Hepatic stellate cell (primary cell): Measurements from ENCODE around the gene ICAM3.
A peak's percentile ranks its signal among the peaks of the same experiment; 100 is the strongest.
"Not testable (repeated sequence)": the region's sequence is repeated elsewhere in the genome, so short reads cannot be mapped to it uniquely, and the experiment has no call there.

Experiments used
- DNase-seq: peaks from one replicate; pipeline ENCODE4 v3.0.0; 2011; ENCODE audit warnings: low spot score

The ICAM3 gene

GRCh38 chr19:10339380-10339960, at the start of gene ICAM3:
Gene ICAM3 (minus strand): TSS chr19:10339624. CDS start chr19:10339614, 10 bp downstream.
- DNase-seq = no peak

GRCh38 chr19:10388957-10389356, 49.5 kb upstream of the ICAM3 start:
- peak; percentile 69 for DNase-seq

- no peak for DNase-seq
Measured at GRCh38 chr19:10384580-10384979, 45.2 kb upstream of the ICAM3 start.

- not testable (repeated sequence) for DNase-seq
Measured at GRCh38 chr19:10383223-10383499, 43.7 kb upstream of the ICAM3 start.

DNA sequence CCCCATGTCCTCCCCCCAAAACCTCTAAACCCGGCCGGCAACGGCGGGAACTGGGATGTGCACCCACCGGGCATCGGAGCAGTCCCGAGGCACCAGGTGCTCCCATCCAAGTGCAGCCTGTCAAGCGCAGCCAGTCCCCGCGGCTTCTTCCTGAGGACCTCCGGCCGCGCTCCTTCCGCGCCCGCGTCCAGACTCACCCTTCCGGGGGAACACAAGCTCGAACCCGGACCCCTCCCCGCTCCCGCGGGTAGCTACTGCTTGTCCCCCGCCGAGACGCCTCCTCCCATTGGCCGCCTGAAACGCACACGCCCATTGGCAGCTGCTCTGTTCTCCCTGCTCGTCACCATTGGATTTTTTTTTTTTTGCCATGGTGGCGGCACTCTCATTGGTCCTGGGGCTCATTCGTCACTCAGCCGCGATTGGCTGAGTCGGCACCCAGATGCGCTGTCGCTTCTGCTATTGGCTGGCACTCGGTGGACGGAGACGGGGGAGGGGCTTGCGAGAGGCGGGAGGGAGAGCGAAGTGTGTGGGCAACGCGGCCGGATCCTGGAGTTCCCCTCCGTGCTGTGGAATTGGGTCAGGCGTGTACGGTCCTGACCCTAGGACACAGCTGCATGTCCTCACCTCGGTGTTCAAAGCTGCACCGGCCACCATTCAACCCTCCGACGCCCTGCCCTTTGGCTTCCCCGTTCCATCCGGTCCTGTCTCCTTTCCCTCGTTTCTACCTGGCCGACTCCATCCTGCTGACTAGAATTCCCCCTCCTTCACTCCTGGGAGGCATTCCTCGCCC, 41.1 kb upstream of the ICAM3 start, which contains the start of gene TYK2:
TYK2 (minus strand) TSS at position 260 of the 790 bp plus-strand sequence. CDS start 2,166 bp downstream, outside the sequence.
- DNase-seq = peak; percentile 100

GRCh38 chr19:10379880-10380312, 40.5 kb upstream of the ICAM3 start:
- peak; percentile 44 for DNase-seq

GRCh38 chr19:10378124-10378523, 38.7 kb upstream of the ICAM3 start:
- DNase-seq = no peak

- not testable (repeated sequence) for DNase-seq
Measured at GRCh38 chr19:10377140-10377640, 37.8 kb upstream of the ICAM3 start.

DNA sequence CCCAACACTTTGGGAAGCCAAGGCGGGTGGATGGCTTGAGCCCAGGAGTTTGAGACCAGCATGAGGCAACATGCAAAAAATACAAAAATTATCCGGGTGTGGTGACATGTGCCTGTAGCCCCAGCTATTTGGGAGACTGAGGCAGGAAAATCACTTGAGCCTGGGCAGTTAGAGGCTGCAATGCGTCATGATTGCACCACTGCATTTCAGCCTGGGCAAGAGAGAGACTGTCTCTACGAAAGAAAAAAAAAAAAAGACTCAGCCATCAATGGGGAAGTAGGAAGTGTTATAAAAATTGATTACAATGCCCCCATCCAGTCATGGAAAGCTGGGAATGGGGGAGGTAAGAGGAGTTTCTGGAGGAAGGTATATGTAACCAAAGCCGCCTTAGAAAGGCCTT, 35.5 kb upstream of the ICAM3 start:
- DNase-seq = no peak

DNA sequence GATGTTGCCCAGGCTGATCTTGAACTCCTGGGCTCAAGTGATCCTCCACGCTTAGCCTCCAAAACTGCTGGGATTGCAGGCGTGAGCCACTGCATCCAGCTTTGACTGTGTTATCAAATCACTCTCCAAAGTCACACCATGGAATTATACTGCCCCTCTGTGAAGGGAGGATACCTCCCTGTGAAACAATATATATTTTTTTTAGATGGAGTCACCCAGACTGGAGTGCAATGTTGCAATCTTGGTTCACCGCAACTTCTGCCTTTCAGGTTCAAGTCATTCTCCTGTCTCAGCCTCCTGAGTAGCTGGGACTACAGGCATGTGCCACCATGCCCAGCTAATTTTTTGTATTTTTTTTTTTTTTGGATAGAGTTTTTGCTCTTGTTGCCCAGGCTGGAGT, 33.3 kb upstream of the ICAM3 start:
- DNase-seq = no peak

DNA sequence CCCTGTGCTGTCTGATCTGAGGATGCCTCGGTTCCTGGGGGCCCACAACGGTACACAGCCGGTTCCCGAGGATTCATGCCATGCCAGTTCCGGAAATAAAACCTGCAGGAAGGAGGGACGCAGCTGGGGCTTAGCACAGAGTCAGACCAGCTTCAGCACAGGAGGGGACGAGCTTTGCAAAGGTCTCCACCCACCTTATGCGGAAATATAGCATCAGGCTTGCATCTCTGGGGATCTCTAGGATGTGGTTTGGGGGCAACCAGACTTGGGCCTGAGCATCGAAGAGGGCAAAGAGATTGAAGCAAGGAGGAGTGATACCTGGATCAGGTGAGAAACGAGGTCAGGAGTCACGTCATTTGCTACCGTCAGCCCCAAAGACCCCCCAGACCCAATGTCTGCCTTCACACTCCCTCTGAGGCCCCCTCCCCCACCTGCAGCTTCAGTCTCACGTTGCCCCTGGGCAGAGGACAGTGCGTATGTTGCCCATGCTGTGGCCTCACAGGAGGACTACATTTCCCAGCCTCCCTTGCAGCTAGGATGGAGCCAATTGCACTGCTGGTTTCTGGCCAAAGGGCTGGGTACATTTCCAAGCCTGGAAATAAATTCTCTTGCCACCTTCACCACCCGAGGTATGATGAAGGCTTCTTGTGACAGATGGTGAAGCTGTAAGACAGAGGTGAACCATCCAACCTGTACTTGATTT, 28.8 kb upstream of the ICAM3 start:
- no peak for DNase-seq

DNA sequence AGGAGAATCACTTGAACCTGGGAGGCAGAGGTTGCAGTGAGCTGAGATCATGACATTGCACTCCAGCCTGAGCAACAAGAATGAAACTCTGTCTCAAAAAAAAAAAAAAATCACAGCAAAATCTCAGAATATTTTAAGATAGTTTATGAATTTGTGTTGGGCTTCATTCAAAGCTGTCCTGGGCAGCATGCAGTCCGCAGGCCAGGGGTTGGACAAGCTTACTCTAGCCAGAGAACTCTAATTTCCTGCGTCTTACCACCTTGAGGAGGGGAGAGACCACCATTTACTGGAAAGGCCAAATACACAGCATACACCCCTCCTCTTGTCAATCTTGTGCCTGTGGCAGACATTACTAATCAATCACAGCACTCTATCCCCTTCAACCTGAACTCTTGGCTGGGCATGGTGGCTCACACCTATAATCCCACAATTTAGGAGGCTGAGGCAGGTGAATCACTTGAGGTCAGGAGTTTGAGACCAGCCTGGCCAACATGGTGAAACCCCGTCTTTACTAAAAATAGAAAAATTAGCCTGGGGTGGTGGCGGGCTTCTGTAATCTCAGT, 27.6 kb upstream of the ICAM3 start:
- DNase-seq = not testable (repeated sequence)

GRCh38 chr19:10365518-10365917, 26.1 kb upstream of the ICAM3 start:
- DNase-seq = no peak

GRCh38 chr19:10364644-10365043, 25.2 kb upstream of the ICAM3 start:
- no peak for DNase-seq

GRCh38 chr19:10363789-10364281, 24.4 kb upstream of the ICAM3 start:
- DNase-seq = no peak

GRCh38 chr19:10362259-10362658, 22.8 kb upstream of the ICAM3 start:
- DNase-seq = no peak

DNA sequence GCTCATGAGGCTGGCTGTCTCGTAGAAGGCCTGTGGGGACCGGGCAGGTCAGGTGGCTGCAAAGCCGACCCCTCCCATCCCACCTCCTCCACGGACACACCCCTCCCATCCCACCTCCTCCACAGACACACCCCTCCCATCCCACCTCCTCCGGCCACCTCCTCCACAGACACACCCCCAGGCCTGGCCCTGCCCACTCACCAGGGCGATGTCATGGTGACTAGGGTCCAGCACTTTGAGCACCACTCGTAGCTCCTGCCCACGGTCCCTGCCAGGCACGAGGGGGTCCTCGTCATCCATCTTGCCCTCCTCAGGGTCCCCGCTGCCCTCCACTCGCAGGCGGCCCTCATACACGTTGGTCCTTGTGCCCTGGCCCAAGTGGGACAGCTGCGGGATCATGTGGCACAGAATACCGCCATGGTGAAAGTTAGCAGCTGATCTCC, 22.2 kb upstream of the ICAM3 start:
- DNase-seq = no peak

GRCh38 chr19:10356431-10356830, 17.0 kb upstream of the ICAM3 start:
- DNase-seq = no peak

- DNase-seq = no peak
Measured at GRCh38 chr19:10353793-10354391, 14.5 kb upstream of the ICAM3 start.

DNA sequence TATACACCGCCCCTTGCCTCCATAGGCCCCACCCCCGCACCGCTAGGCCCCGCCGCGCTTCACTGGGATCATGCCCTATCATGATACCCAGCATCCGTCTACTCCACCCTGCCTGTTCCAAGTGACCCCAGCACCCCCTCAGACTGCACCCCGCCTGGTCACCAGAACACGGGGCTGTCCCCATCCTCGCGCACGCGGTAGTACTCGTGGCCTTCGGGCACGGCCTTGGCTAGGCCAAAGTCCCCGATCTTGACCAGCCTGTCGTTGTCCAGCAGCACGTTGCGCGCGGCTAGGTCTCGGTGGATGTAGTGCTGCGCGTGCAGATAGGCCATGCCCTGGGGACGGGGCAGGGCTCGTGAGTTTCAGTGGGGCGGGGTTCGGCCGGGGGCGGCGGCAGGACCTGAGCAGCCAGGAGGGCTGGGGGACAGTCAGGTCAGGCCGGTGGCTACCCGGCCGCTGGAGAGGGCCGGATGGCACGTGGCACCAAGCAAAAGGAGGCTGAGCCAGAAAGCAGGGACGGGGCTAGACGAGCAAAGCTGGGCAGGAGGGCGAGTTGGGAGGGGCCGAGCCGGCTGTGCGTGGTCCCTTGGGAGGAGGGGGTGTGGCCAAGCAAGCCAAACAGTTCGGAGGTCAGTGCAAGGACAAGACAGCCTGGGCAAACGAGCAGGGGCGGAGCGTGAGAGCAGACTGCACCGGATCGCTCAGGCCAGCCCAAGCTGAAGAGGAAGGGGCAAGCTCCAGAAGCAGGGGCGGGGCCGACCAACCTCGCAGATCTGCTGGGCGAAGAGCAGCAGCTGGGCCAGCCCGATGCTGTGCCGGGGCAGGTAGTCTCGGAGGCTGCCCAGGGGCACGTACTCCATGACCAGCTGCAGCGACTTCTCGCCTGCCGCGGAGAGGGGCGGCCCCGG, 13.6 kb upstream of the ICAM3 start:
- no peak for DNase-seq

GRCh38 chr19:10346509-10346908, 7.1 kb upstream of the ICAM3 start:
- DNase-seq = no peak
